ENCODE results near the gene GRIK2. TPM values are rescaled to one million over a fixed set of nuclear protein-coding genes. Genes with fewer than 3 reads are reported as not detected.

Gene GRIK2
- total and polyA plus RNA-seq, 2 of the 4 experiments (the other 2 are of a cell fraction) = 8.2 to 15.2 TPM

DNA sequence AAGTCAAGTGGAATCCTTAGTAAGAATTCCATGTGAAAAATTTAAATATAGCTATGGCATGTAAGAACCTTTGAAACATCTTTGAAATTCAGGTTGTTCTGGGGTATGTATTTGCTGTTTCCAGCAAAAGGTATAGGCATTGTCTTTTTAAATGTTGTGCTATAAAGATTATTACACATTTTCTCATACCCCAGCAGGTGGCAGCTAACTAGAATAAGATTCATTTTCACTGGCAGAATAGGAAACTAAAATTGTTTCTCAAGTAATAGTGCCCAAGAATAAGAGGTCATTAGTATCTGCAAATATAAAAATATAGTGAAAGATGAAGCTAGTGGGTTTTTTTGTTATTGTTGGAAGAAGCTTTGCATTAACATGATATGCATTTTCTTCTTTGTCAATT, 1.8 kb downstream of the GRIK2 start:
- Histone ChIP-seq H3K36me3 (ENCODE audit: control insufficient read depth, insufficient read depth, low read length) (no peaks in the 10 kb centered on the region), H3K4me3 (ENCODE audit: insufficient read depth, low read depth, low read length) (peak overlapping the region; percentile 1; the same call in 1 of the 2 replicates), H3K9me3 (ENCODE audit: control insufficient read depth, insufficient read depth, low read length) (no peaks in the 10 kb centered on the region), H2BK120ac (ENCODE audit: low read depth, low read length) (no peak overlapping the region), H3K9me1 (ENCODE audit: insufficient read depth, low read length) (0 out of 2 replicates have a peak, but pooled peaks cover 2% of the 10 kb centered on the region), H4K91ac (ENCODE audit: insufficient read depth, low read depth, low read length) (no peak overlapping the region), H2AK5ac (ENCODE audit: low read depth, low read length) (no peak overlapping the region), H2BK5ac (ENCODE audit: low read depth, low read length, poor library complexity, severe bottlenecking) (no peak overlapping the region), H3K4ac (ENCODE audit: low read depth, low read length) (no peak overlapping the region), H3K23ac (ENCODE audit: low read depth, low read length) (no peak overlapping the region), H4K20me1 (ENCODE audit: insufficient read depth, low read length) (no peaks in the 10 kb centered on the region), H3K79me1 (ENCODE audit: low read depth in 1 of 2, low read length in 2 of 2) (peaks cover 0 to 11% of the 10 kb centered on the region in 2 experiments; a peak in 1 of 4 replicates), H2AFZ (replicated peaks; ENCODE audit: low read length, poor library complexity) (no peak overlapping the region), H3K4me1 (ENCODE audit: control insufficient read depth, insufficient read depth, low read length) (peaks cover 1% of the 10 kb centered on the region; the same call in 1 of the 2 replicates), H3K27ac (ENCODE audit: insufficient read depth, low read length) (no peak overlapping the region), H2AK9ac (replicated peaks; ENCODE audit: low read depth, low read length, poor library complexity) (no peak overlapping the region), H3K14ac (replicated peaks; ENCODE audit: low read depth, low read length) (no peak overlapping the region), H3K27me3 (ENCODE audit: control insufficient read depth, insufficient read depth, low read length) (peaks cover 1% of the 10 kb centered on the region; the same call in 1 of the 2 replicates), H3K9ac (ENCODE audit: low read depth, low read length) (no peak overlapping the region), H4K8ac (ENCODE audit: low read depth in 2 of 2, low read length in 2 of 2) (no peak overlapping the region), H4K5ac (ENCODE audit: low read depth, low read length) (no peak overlapping the region), H3K56ac (ENCODE audit: extremely low read depth, insufficient read depth, low read length) (no peak overlapping the region), H2BK15ac (ENCODE audit: low read depth, low read length) (no peak overlapping the region), H3K4me2 (ENCODE audit: low read depth, low read length) (peak overlapping the region; percentile 32; the same call in 1 of the 2 replicates), H2BK20ac (ENCODE audit: low read depth, low read length) (no peak overlapping the region), H3K18ac (ENCODE audit: low read depth, low read length) (no peak overlapping the region)
- no TSS peak for BruUV-seq (replicated peaks)
- in situ Hi-C loops (cut with MboI; ENCODE audit: low sequenced_read_pairs) (no loop called here), intact Hi-C loops (cut with micrococcal nuclease) (loop anchor here (5.0 to 10.0 kb wide), 4 partner anchors 412 to 1291 kb away; no protein-coding TSS in a partner anchor), dilution Hi-C loops (cut with HindIII; ENCODE audit: low sequenced_read_pairs, unreplicated experiment) (no loop called here)
- CTCF ChIA-PET = interaction anchor here (1.6 kb wide), 1 partner anchor 10 kb away, joined by 3 read pairs; no protein-coding TSS in a partner anchor
- DNase-seq (no peak), ATAC-seq (ENCODE audit: low read depth) (no peak)
- TF ChIP-seq RAD21 (IDR thresholded peaks at IDR 0.05; ENCODE audit: low read length) (peak; percentile 19; the same call in 1 of the 2 replicates), MAZ (IDR thresholded peaks at IDR 0.05; ENCODE audit: borderline replicate concordance, low read depth, low read length) (no peak), CEBPB (IDR thresholded peaks at IDR 0.05; ENCODE audit: low read depth, low read length) (no peak), MAFK (IDR thresholded peaks at IDR 0.05; ENCODE audit: low read depth, low read length) (no peak), BHLHE40 (IDR thresholded peaks at IDR 0.05; ENCODE audit: low read depth, low read length) (no peak), FOS (IDR thresholded peaks at IDR 0.05; ENCODE audit: low read depth, low read length) (no peak), POLR2A (IDR thresholded peaks at IDR 0.05; ENCODE audit: low read depth, low read length) (no peak), SMC3 (IDR thresholded peaks at IDR 0.05; ENCODE audit: low read depth, low read length) (no peak), CHD1 (IDR thresholded peaks at IDR 0.05; ENCODE audit: low read depth, low read length) (no peak), RCOR1 (IDR thresholded peaks at IDR 0.05; ENCODE audit: insufficient replicate concordance, low read length) (no peak)
- TF ChIP-seq, protein P1, sequence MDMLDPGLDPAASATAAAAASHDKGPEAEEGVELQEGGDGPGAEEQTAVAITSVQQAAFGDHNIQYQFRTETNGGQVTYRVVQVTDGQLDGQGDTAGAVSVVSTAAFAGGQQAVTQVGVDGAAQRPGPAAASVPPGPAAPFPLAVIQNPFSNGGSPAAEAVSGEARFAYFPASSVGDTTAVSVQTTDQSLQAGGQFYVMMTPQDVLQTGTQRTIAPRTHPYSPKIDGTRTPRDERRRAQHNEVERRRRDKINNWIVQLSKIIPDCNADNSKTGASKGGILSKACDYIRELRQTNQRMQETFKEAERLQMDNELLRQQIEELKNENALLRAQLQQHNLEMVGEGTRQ (IDR thresholded peaks at IDR 0.05; ENCODE audit: low read depth, low read length) = no peak
- TF ChIP-seq, protein P2, sequence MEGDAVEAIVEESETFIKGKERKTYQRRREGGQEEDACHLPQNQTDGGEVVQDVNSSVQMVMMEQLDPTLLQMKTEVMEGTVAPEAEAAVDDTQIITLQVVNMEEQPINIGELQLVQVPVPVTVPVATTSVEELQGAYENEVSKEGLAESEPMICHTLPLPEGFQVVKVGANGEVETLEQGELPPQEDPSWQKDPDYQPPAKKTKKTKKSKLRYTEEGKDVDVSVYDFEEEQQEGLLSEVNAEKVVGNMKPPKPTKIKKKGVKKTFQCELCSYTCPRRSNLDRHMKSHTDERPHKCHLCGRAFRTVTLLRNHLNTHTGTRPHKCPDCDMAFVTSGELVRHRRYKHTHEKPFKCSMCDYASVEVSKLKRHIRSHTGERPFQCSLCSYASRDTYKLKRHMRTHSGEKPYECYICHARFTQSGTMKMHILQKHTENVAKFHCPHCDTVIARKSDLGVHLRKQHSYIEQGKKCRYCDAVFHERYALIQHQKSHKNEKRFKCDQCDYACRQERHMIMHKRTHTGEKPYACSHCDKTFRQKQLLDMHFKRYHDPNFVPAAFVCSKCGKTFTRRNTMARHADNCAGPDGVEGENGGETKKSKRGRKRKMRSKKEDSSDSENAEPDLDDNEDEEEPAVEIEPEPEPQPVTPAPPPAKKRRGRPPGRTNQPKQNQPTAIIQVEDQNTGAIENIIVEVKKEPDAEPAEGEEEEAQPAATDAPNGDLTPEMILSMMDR (conservative IDR thresholded peaks at IDR 0.05; ENCODE audit: low read depth, low read length) = peak; percentile 35
- TF ChIP-seq, protein P3, sequence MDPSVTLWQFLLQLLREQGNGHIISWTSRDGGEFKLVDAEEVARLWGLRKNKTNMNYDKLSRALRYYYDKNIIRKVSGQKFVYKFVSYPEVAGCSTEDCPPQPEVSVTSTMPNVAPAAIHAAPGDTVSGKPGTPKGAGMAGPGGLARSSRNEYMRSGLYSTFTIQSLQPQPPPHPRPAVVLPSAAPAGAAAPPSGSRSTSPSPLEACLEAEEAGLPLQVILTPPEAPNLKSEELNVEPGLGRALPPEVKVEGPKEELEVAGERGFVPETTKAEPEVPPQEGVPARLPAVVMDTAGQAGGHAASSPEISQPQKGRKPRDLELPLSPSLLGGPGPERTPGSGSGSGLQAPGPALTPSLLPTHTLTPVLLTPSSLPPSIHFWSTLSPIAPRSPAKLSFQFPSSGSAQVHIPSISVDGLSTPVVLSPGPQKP (IDR thresholded peaks at IDR 0.05; ENCODE audit: borderline replicate concordance, low read depth, low read length) = no peak
- POLR2A ChIA-PET (ENCODE audit: unreplicated experiment) = no interaction called here

All from IMR-90 (cell line).